MM.1S (cell line): ENCODE measurements around the gene DNAL4.

Source experiments
- CTCF ChIP-seq: fragments of 300-600 bp; sonication (generic); IDR thresholded peaks from 2 replicates; pipeline ENCODE4 v1.5.1; 2016; ENCODE audit warnings: antibody characterized with exemption, low read length, mixed read lengths
- EZH2 ChIP-seq: fragments of 300-600 bp; sonication (generic); optimal IDR thresholded peaks from 2 replicates; pipeline ENCODE3; 2017; ENCODE audit warnings: low read depth, mild to moderate bottlenecking, antibody characterized with exemption, low read length, mixed read lengths
- EZH2phosphoT487 ChIP-seq: fragments of 300-600 bp; sonication (generic); IDR thresholded peaks from 2 replicates; pipeline ENCODE4 v1.6.1; 2018; ENCODE audit warnings: antibody characterized with exemption, low read length

GRCh38 chr22:38767313-38767712 lies 26.6 kb downstream of the DNAL4 start:
- TF ChIP-seq CTCF = no peak
- no peak for TF ChIP-seq EZH2
- TF ChIP-seq EZH2phosphoT487 = no peak
